Measurements from ENCODE around the gene PLK5.
"Not testable (repeated sequence)": the region's sequence is repeated elsewhere in the genome, so short reads cannot be mapped to it uniquely, and the experiment has no call there.

PLK5 gene

DNA sequence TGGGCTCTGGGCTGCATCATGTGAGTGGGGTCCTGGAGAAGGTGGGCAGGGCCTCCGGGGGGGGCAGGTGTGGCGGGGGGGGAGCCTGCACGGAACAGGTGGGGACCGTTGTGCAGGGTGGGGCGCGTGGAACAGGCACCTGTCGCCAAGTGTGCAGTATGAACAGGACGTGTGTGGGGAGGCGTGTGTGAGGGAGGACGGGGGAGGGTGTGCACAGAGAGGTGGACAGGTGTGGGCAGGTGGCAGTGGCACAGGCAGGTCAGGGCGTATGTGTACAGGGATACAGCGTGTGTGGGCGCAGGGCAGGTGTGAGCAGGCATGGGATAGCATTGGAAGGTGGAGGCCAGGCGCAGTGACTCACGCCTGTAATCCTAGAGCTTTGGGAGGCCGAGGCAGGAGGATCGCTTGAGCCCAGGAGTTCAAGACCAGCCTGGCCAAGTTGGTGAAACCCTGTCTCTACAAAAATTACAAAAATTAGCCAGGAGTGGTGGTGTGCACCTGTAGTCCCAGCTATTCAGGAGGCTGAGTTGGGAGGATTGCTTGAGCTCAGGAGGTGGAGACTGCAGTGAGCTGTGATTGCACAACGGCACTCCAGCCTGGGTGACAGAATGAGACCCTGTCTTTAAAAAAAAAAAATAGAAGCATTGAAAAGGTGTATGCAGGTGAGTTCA is 3.2 kb downstream of the PLK5 start:
- no peak for DNase-seq

DNA sequence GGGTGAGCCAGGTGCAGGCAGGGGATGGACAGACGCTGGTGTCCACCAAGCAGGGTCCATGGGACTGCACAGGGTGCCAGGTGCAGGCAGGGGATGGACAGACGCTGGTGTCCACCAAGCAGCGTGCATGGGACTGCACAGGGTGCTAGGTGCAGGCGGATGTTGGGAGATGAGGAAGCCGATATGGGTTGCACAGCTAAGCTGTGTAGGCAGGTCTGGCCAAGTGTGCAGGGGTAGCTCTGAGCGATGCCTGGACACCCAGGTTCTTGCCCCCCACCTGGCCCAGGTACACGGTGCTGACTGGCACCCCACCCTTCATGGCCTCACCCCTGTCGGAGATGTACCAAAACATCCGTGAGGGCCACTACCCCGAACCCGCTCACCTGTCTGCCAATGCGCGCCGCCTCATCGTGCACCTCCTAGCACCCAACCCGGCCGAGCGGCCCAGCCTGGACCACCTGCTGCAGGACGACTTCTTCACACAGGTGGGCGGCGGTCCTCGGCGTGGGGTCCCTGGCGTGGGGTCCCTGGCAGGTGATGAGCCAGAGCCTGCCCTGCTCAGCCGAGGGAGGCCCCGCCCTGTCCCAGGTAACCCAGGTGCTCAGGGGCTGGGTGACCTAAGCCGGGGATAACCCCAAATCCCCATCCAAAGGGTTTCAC is 3.9 kb downstream of the PLK5 start:
- no peak for DNase-seq

- DNase-seq: no peak
These were observed 4.9 kb downstream of the PLK5 start for GRCh38 chr19:1528596-1529429.

DNA sequence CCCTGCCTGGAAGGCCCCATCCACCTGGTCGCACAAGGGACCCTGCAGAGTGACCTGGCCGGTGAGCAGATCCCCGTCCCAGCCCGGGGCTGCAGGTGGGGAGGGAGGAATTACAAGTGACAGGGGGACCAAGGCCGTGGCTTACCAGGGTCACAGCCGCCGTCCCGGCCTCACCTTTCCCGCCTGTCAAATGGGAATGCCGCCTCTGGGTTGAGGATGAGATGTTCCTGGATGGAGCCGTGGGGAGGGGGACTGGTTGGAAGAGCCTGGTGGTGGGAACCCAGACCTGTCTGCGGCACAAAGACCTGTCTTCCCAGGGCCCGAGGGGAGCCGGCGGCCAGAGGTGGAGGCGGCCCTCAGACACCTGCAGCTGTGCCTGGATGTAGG is 5.5 kb downstream of the PLK5 start:
- no peak for DNase-seq

DNA sequence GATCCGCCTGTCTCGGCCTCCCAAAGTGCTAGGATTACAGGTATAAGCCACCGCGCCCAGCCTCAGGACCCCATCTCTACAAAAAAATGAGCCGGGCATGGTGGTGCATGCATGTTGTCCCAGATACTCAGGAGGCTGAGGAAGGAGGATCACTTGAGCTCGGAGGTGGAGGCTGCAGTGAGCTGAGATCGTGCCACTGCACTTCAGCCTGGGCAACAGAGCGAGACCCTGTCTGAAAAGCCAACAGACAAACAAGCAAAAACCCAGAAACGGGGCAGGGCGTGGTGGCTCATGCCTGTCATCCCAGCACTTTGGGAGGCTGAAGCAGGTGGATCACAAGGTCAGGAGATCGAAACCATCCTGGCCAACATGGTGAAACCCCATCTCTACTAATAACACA is 7.0 kb downstream of the PLK5 start:
- not testable (repeated sequence) for DNase-seq

DNA sequence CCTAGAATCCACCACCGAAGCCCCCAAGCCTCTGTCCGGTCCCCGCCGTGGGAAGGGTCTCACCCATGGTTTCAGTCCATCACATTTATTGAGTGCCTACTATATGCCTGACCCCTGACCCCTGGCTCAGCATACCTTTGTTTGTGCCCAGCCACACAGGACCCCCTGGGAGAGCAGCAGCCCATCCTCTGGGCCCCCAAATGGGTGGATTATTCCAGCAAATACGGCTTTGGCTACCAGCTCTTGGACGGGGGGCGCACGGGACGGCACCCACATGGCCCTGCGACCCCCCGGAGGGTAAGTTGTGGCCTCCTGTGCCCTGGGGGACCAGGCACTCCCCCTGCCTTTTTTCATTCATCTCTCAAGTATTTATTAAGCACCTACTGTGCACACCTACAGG is 7.7 kb downstream of the PLK5 start:
- no peak for DNase-seq

GRCh38 chr19:1532003-1532402 is 8.1 kb downstream of the PLK5 start:
- no peak for DNase-seq

DNA sequence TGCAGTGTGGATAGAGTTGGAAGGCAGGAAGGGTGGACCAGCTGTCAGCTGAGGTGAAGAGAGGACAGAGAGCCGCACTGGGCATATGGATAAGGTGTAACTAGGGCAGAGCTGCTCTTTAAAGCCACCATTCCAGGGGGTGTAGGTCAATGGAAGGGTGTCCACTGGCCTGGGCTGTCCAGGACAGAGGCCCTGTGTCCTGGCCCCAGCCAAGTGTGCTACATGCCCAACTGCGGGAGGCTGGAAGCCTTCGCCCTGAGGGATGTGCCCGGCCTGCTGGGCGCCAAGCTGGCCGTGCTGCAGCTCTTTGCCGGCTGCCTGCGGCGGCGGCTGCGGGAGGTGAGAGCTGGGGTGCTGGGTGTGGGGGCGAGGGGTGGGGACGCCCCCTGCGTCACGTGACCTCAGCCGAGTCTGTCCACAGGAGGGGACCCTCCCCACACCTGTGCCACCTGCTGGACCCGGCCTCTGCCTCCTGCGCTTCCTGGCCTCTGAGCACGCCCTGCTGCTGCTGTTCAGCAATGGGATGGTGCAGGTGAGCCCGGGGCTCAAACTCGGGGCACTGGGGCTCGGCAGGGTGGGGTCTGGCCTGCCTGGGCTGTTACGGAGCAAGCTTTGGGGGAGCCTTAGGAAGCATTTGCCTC is 9.8 kb downstream of the PLK5 start:
- no peak for DNase-seq

- DNase-seq: no peak
These were observed 11.1 kb downstream of the PLK5 start for GRCh38 chr19:1534972-1535371.

GRCh38 chr19:1535699-1536098 is 11.8 kb downstream of the PLK5 start:
- DNase-seq: not testable (repeated sequence)

DNA sequence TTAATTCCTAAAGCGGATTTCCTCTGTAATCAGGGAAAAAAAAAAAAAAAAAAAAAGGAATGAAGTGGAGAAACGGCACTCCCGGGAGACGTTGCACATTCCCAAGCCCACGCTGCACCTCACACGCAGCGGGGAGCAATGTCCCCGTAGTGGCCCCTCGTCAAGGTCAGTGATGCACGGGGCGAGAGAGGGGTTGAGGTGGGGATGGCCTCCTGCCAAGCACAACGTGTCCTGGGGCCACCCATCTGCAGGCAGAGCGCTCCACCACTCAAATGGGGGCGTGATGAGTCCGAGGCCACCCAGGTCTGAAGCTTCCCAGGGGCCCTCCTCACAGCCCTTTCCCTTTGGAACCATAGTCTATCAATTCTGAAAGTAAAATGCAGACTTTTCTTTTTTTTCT is 15.1 kb downstream of the PLK5 start:
- no peak for DNase-seq

DNA sequence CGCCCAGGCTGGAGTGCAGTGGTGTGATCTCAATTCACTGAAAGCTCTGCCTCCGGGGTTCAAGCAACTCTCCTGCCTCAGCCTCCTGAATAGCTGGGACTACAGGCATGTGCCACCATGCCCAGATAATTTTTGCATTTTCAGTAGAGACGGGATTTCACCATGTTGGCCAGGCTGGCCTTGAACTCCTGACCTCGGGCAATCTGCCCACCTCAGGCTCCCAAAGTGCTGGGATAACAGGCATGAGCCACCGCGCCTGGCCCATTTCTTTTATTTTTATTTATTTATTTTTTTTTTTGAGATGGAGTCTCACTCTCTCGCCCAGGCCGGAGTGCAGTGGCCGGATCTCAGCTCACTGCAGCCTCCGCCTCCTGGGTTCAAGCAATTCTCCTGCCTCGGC is 15.9 kb downstream of the PLK5 start:
- not testable (repeated sequence) for DNase-seq

GRCh38 chr19:1540365-1540925 is 16.6 kb downstream of the PLK5 start:
- no peak for DNase-seq

GRCh38 chr19:1549332-1549945 is 25.6 kb downstream of the PLK5 start:
- no peak for DNase-seq

- no peak for DNase-seq
These were observed 27.5 kb downstream of the PLK5 start for GRCh38 chr19:1551068-1552040.

- DNase-seq: no peak
These were observed 29.5 kb downstream of the PLK5 start for GRCh38 chr19:1553415-1553814.

DNA sequence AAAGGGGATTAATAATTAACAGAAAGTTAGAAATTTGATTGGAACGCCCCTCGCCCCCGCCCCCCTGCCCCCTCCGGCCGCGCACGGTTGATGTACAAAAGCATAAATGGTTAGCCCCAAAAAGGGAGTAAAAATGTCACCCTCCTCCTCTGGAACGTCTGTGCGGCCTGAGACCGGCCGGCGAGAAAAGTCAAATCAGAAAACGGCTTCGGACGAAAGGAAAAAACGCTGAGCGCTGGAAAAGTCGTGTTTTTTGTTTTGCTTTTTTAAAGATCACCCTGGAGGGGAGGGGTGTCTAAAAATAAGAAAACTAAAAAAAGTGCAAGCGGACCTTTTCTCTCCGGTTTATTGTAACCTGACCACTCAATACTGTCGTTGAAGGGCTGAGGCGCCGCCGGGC is 31.1 kb downstream of the PLK5 start:
- DNase-seq: no peak

GRCh38 chr19:1555487-1556389 is 31.9 kb downstream of the PLK5 start:
- no peak for DNase-seq

DNA sequence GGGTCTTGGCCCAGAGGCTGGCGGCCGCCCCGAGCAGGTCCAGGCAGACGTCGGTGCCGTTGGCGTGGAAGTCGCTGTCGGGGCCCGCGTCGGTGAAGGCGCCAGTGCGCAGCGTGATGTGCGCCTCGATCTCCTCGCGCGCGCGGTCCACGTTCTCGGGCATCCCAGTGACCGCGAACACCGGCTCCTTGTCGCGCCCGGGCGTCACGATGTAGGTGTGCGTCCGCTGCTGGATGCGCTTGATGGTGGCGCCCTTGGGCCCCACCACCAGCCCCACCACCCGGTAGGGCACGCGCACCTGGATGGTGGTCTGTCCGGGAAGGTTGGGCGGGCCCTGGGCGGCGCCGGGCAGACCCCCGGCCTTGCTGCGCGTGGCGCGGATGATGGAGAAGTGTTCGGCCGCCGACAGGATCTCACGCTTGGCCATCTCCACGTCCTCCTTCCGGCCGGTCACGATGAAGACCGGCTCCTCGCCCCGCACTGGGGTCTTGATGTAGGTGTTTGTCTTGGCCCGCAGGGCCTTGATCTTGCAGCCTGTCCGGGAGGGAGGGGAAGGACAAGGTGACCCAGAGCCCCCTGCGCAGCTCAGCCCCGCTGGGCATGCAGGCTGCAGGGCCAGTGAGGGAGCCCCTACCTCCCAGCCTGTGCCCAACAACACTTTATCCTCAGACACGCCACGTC is 32.7 kb downstream of the PLK5 start:
- DNase-seq: no peak

DNA sequence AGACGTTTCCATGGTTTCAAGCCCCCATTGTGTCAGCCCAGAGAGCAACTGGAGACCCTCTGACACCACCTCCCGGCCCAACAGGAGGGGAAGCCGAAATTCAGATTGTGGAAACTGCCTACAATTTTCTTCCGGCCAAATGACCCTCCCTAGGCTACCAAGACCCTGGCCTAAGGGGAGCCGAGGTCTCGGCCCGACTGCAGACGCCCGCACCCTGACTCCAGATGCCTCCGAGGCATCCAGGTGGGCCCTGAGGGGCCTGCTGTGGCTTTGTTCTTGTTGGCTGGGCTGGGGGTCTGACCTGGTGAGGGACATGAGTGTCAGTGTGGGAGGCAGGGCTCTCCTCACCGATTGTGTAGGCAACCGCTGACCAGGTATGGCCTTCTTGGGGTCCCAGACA is 34.7 kb downstream of the PLK5 start:
- DNase-seq: no peak

Measured in NCI-H1092 treated with DMSO at 0.1 percent for 48 hours (cell line).